CD14-positive monocyte (primary cell): Measurements from ENCODE around the gene MAML3. TPM values are rescaled to one million over a fixed set of nuclear protein-coding genes. Genes with fewer than 3 reads are reported as not detected.

ENCODE experiments used
- DNase-seq, 3 donors: peaks; one replicate each; pipeline ENCODE4 v3.0.0-alpha.2; 2011 to 2022
- H2AFZ ChIP-seq: 2 replicates; pipeline ENCODE4 v1.6.0; 2012; ENCODE audit warnings: mild to moderate bottlenecking, low read depth, low read length, inconsistent platforms; ENCODE audit not compliant: insufficient read depth, poor library complexity, severe bottlenecking
- H3K27ac ChIP-seq, 2 donors: 1 replicate in 1 of 2; 2 replicates in 1 of 2; pipeline ENCODE4 v1.5.1; 2012 to 2013; ENCODE audit warnings: low read length in 2 of 2, control low read depth in 1 of 2, inconsistent platforms in 1 of 2, low read depth in 1 of 2, mild to moderate bottlenecking in 1 of 2
- H3K27me3 ChIP-seq, 2 donors: one replicate each; pipeline versions ENCODE4 v1.6.0 to v1.6.1; 2011 to 2013; ENCODE audit warnings: low read length in 2 of 2; ENCODE audit not compliant: control insufficient read depth in 2 of 2, insufficient read depth in 2 of 2
- H3K36me3 ChIP-seq, 2 donors: replicated peaks in 1 of 2; 1 replicate in 1 of 2; 2 replicates in 1 of 2; pipeline versions ENCODE4 v1.5.1 to v1.6.1; 2012 to 2013; ENCODE audit warnings: low read length in 2 of 2, control low read depth in 1 of 2, inconsistent platforms in 1 of 2, mild to moderate bottlenecking in 1 of 2; ENCODE audit not compliant: insufficient read depth in 2 of 2, control insufficient read depth in 1 of 2
- H3K4me1 ChIP-seq, 2 donors: 1 replicate in 1 of 2; 2 replicates in 1 of 2; pipeline versions ENCODE4 v1.5.1 to v1.6.1; 2012 to 2013; ENCODE audit warnings: low read length in 2 of 2, control low read depth in 1 of 2, inconsistent platforms in 1 of 2, mild to moderate bottlenecking in 1 of 2, moderate library complexity in 1 of 2; ENCODE audit not compliant: insufficient read depth in 2 of 2, control insufficient read depth in 1 of 2
- H3K4me2 ChIP-seq: replicated peaks from 2 replicates; pipeline ENCODE3; 2012; ENCODE audit warnings: low read length, moderate library complexity, mild to moderate bottlenecking; ENCODE audit not compliant: poor library complexity, severe bottlenecking; ENCODE audit errors: extremely low read depth
- H3K4me3 ChIP-seq, 3 experiments: fragments of 200-600 bp in 1 of 3; sonication (generic) in 1 of 3; replicated peaks in 1 of 3; 1 replicate in 2 of 3; 2 replicates in 1 of 3; pipeline ENCODE4 v1.5.1; 2011 to 2013; ENCODE audit warnings: low read length in 3 of 3, mild to moderate bottlenecking in 3 of 3, control low read depth in 2 of 3, low read depth in 2 of 3, inconsistent platforms in 1 of 3, moderate library complexity in 1 of 3
- H3K79me2 ChIP-seq: 2 replicates; pipeline ENCODE4 v1.6.0; 2012; ENCODE audit warnings: mild to moderate bottlenecking, control low read depth, inconsistent platforms, low read length, moderate library complexity; ENCODE audit not compliant: insufficient read depth
- H3K9ac ChIP-seq: 2 replicates; pipeline ENCODE4 v1.6.0; 2017; ENCODE audit warnings: low read length, mild to moderate bottlenecking; ENCODE audit not compliant: insufficient read depth, poor library complexity, severe bottlenecking
- H3K9me3 ChIP-seq, 2 donors: replicated peaks in 1 of 2; 1 replicate in 1 of 2; 2 replicates in 1 of 2; pipeline versions ENCODE4 v1.5.1 to v1.6.1; 2012 to 2013; ENCODE audit warnings: low read length in 2 of 2, control low read depth in 1 of 2; ENCODE audit not compliant: control insufficient read depth in 1 of 2, insufficient read depth in 1 of 2
- H4K20me1 ChIP-seq: 2 replicates; pipeline ENCODE4 v1.6.0; 2012; ENCODE audit warnings: mild to moderate bottlenecking, low read length, control low read depth, moderate library complexity; ENCODE audit not compliant: insufficient read depth
- H3K27ac Mint-ChIP-seq, 7 donors: one replicate each; pipeline ENCODE4 v1.8.0; 2020; ENCODE audit warnings: mild to moderate bottlenecking in 7 of 7, mixed read lengths in 7 of 7, moderate library complexity in 6 of 7, inconsistent platforms in 2 of 7
- H3K27me3 Mint-ChIP-seq, 3 donors: one replicate each; pipeline ENCODE4 v1.8.0; 2021 to 2022; ENCODE audit warnings: low read depth in 3 of 3, mild to moderate bottlenecking in 3 of 3, mixed read lengths in 3 of 3, moderate library complexity in 3 of 3, inconsistent platforms in 1 of 3
- H3K36me3 Mint-ChIP-seq, 2 donors: one replicate each; pipeline ENCODE4 v1.8.0; 2020; ENCODE audit warnings: mixed read lengths in 2 of 2, inconsistent platforms in 1 of 2, mild to moderate bottlenecking in 1 of 2
- H3K4me1 Mint-ChIP-seq: one replicate; pipeline ENCODE4 v1.8.0; 2020; ENCODE audit warnings: mild to moderate bottlenecking, mixed read lengths
- H3K4me3 Mint-ChIP-seq, 2 donors: one replicate each; pipeline ENCODE4 v1.8.0; 2020; ENCODE audit warnings: mild to moderate bottlenecking in 2 of 2, mixed read lengths in 2 of 2, moderate library complexity in 1 of 2
- H3K9me3 Mint-ChIP-seq, 7 donors: one replicate each; pipeline ENCODE4 v1.8.0; 2020 to 2022; ENCODE audit warnings: mixed read lengths in 7 of 7, mild to moderate bottlenecking in 6 of 7, moderate library complexity in 6 of 7, inconsistent platforms in 2 of 7
- CTCF ChIP-seq: fragments of 200-600 bp; IDR thresholded peaks from one replicate; pipeline ENCODE4 v1.8.0; 2022; ENCODE audit warnings: antibody characterized with exemption, mild to moderate bottlenecking
- WGBS: methylation state at CpG from one replicate; pipeline ENCODE4 v1.1.5; 2013; ENCODE audit warnings: missing lambda C conversion rate; ENCODE audit not compliant: insufficient coverage; 5-methylcytosine and 5-hydroxymethylcytosine counted together
- intact Hi-C, 2 donors: fragments of 100-400 bp; cut with micrococcal nuclease; formaldehyde crosslinking; loops; one replicate each; pipeline versions ENCODE4 v1.15.0 to v1.15.1; 2023
- polyA plus RNA-seq, 3 donors: library from polyadenylated mRNA; depleted of rRNA in 1 of 3; unstranded in 2 of 3; stranded (reverse) in 1 of 3; fragments of 300-500 nt in 2 of 3; fragments of >200 nt in 1 of 3; fragmentation: Illumina TruSeq in 2 of 3; gene quantifications; 1 replicate in 2 of 3; 2 replicates in 1 of 3; pipeline ENCODE4 v1.2.3, GENCODE V29; 2012 to 2021

MAML3 gene
- polyA plus RNA-seq, 3 donors, result 1.5 to 6.5 (median 2.3) TPM

GRCh38 chr4:139887376-139887802, 266.6 kb downstream of the MAML3 start:
- peaks cover 29 to 33% of the 10 kb centered on the region in 2 donors for H3K4me1 ChIP-seq
- Mint-ChIP-seq H3K4me1 (peaks cover 14% of the 10 kb centered on the region), H3K9me3 (peaks cover 0 to 3% (median 2%) of the 10 kb centered on the region in 7 donors), H3K27me3 (peaks cover 0 to 1% (median 0%) of the 10 kb centered on the region in 3 donors), H3K36me3 (peaks cover 21 to 24% of the 10 kb centered on the region in 2 donors), H3K27ac (no peak overlapping the region), H3K4me3 (no peak overlapping the region)
- no peak overlapping the region for H3K27ac ChIP-seq
- peak in 1 of 3 donors; percentile 29 for DNase-seq
- peaks cover 5% of the 10 kb centered on the region for H3K79me2 ChIP-seq
- H3K4me2 ChIP-seq, result no peak overlapping the region
- 100% methylated on average over 1 of the region's 4 CpGs for WGBS
- H2AFZ ChIP-seq, result no peak overlapping the region
- intact Hi-C loops, result no loop called here
- peaks cover 4 to 14% of the 10 kb centered on the region in 2 donors for H3K36me3 ChIP-seq
- H3K4me3 ChIP-seq, result no peak overlapping the region
- no peaks in the 10 kb centered on the region for H3K9me3 ChIP-seq
- TF ChIP-seq CTCF, result no peak
- H4K20me1 ChIP-seq, result no peaks in the 10 kb centered on the region
- H3K9ac ChIP-seq, result no peak overlapping the region
- no peaks in the 10 kb centered on the region for H3K27me3 ChIP-seq

- no peak overlapping the region for H3K9ac ChIP-seq
- Mint-ChIP-seq H3K4me1 (peaks cover 14% of the 10 kb centered on the region), H3K4me3 (no peak overlapping the region), H3K36me3 (peaks cover 24 to 26% of the 10 kb centered on the region in 2 donors), H3K27me3 (peaks cover 0 to 3% (median 0%) of the 10 kb centered on the region in 3 donors), H3K9me3 (peaks cover 0 to 3% (median 2%) of the 10 kb centered on the region in 7 donors), H3K27ac (no peak overlapping the region)
- no peak overlapping the region for H3K27ac ChIP-seq
- no peaks in the 10 kb centered on the region for H3K27me3 ChIP-seq
- no peak for DNase-seq
- no peak overlapping the region for H3K4me3 ChIP-seq
- peaks cover 23 to 27% of the 10 kb centered on the region in 2 donors for H3K4me1 ChIP-seq
- H3K79me2 ChIP-seq, result peaks cover 5% of the 10 kb centered on the region
- WGBS, result no CpG with 5 or more reads among the region's 8 CpGs
- H3K36me3 ChIP-seq, result peaks cover 4 to 14% of the 10 kb centered on the region in 2 donors
- no peak for TF ChIP-seq CTCF
- no peak overlapping the region for H2AFZ ChIP-seq
- no peaks in the 10 kb centered on the region for H4K20me1 ChIP-seq
- intact Hi-C loops, result no loop called here
- no peaks in the 10 kb centered on the region for H3K9me3 ChIP-seq
- no peak overlapping the region for H3K4me2 ChIP-seq
These were observed 267.2 kb downstream of the MAML3 start for GRCh38 chr4:139886798-139887197.
